Erythroblast (primary cell): Measurements from ENCODE around the gene PDGFRB.

Source experiments
- GATA1 ChIP-seq: IDR thresholded peaks from 2 replicates; pipeline ENCODE4 v1.6.1; 2011; ENCODE audit warnings: low read depth, mild to moderate bottlenecking, control low read depth, low read length, moderate library complexity
- POLR2A ChIP-seq: IDR thresholded peaks from 2 replicates; pipeline ENCODE4 v1.6.1; 2011; ENCODE audit warnings: mild to moderate bottlenecking, low read length

GRCh38 chr5:150065886-150066285 is 89.8 kb downstream of the PDGFRB start:
- TF ChIP-seq POLR2A: no peak
- TF ChIP-seq GATA1: no peak
